Neural progenitor cell (in vitro differentiated cells): ENCODE measurements around the gene MRM2. TPM values are rescaled to one million over a fixed set of nuclear protein-coding genes. Genes with fewer than 3 reads are reported as not detected.

Experiments used
- DNase-seq: peaks from one replicate; pipeline ENCODE4 v3.0.0-alpha.2; 2016; ENCODE audit warnings: low spot score
- H2AFZ ChIP-seq: fragments of 200-600 bp; sonication (generic); replicated peaks from 2 replicates; pipeline ENCODE4 v1.6.1; 2016; ENCODE audit warnings: antibody characterized with exemption
- H3F3A ChIP-seq: fragments of 200-600 bp; sonication (generic); 2 replicates; pipeline ENCODE4 v1.6.1; 2016; ENCODE audit warnings: antibody characterized with exemption, low read depth
- H3K27ac ChIP-seq: fragments of 200-600 bp; sonication (generic); 2 replicates; pipeline ENCODE4 v1.5.1; 2016; ENCODE audit warnings: mild to moderate bottlenecking
- H3K27me3 ChIP-seq: fragments of 200-600 bp; sonication (generic); 2 replicates; pipeline ENCODE4 v1.6.1; 2016; ENCODE audit warnings: mild to moderate bottlenecking, moderate library complexity
- H3K36me3 ChIP-seq: fragments of 200-600 bp; sonication (generic); 2 replicates; pipeline ENCODE4 v1.5.1; 2016
- H3K4me1 ChIP-seq: fragments of 200-600 bp; sonication (generic); 2 replicates; pipeline ENCODE4 v1.6.1; 2016; ENCODE audit warnings: mixed run types
- H3K4me2 ChIP-seq: fragments of 200-600 bp; sonication (generic); 2 replicates; pipeline ENCODE4 v1.6.1; 2016
- H3K4me3 ChIP-seq: fragments of 200-600 bp; sonication (generic); 2 replicates; pipeline ENCODE4 v1.5.1; 2016
- H3K79me2 ChIP-seq: fragments of 200-600 bp; sonication (generic); 2 replicates; pipeline ENCODE4 v1.6.1; 2016; ENCODE audit warnings: low read depth
- H3K9ac ChIP-seq: fragments of 200-600 bp; sonication (generic); 2 replicates; pipeline ENCODE4 v1.6.1; 2016
- H3K9me3 ChIP-seq: fragments of 200-600 bp; sonication (generic); 2 replicates; pipeline ENCODE4 v1.5.1; 2016; ENCODE audit warnings: low read depth
- H4K20me1 ChIP-seq: fragments of 200-600 bp; sonication (generic); 2 replicates; pipeline ENCODE4 v1.6.1; 2016; ENCODE audit warnings: low read depth
- H3K27ac Mint-ChIP-seq: 3 replicates; pipeline ENCODE4 v1.8.0; 2021; ENCODE audit warnings: mixed read lengths
- H3K27me3 Mint-ChIP-seq: 2 replicates; pipeline ENCODE4 v1.8.0; 2022; ENCODE audit warnings: low read depth, mild to moderate bottlenecking, inconsistent platforms, moderate library complexity, mixed read lengths; ENCODE audit not compliant: insufficient read depth
- H3K36me3 Mint-ChIP-seq: 3 replicates; pipeline ENCODE4 v1.8.0; 2021; ENCODE audit warnings: mixed read lengths
- H3K4me1 Mint-ChIP-seq: 3 replicates; pipeline ENCODE4 v1.8.0; 2021; ENCODE audit warnings: mixed read lengths
- H3K4me3 Mint-ChIP-seq: 3 replicates; pipeline ENCODE4 v1.8.0; 2021; ENCODE audit warnings: mild to moderate bottlenecking, moderate library complexity, mixed read lengths
- H3K9me3 Mint-ChIP-seq: 3 replicates; pipeline ENCODE4 v1.8.0; 2020; ENCODE audit warnings: mixed read lengths
- EZH2 ChIP-seq: fragments of 200-600 bp; sonication (generic); IDR thresholded peaks from 2 replicates; pipeline ENCODE4 v1.6.1; 2017; ENCODE audit warnings: antibody characterized with exemption, mild to moderate bottlenecking, moderate library complexity
- EZH2phosphoT487 ChIP-seq: fragments of 200-600 bp; sonication (generic); IDR thresholded peaks from 2 replicates; pipeline ENCODE4 v1.6.1; 2017; ENCODE audit warnings: antibody characterized with exemption
- total RNA-seq: library from RNA; depleted of rRNA; stranded (reverse); fragments of >200 nt; gene quantifications from 2 replicates; pipeline ENCODE4 v1.2.3, GENCODE V29; 2015; ENCODE audit warnings: low replicate concordance
- TF ChIP-seq, protein P1 (sequence below): fragments of 200-600 bp; sonication (generic); IDR thresholded peaks from 2 replicates; pipeline ENCODE4 v1.5.1; 2017; ENCODE audit warnings: antibody characterized with exemption, mild to moderate bottlenecking

MRM2 gene
- total RNA-seq, 1 donor from 2014 or later: 34.3 TPM

- H3K4me1 ChIP-seq: no peaks in the 10 kb centered on the region
- Mint-ChIP-seq H3K27me3 (no peaks in the 10 kb centered on the region), H3K9me3 (peaks cover 7% of the 10 kb centered on the region), H3K27ac (no peak overlapping the region), H3K4me1 (peaks cover 18% of the 10 kb centered on the region), H3K4me3 (no peak overlapping the region), H3K36me3 (peaks cover 28% of the 10 kb centered on the region)
- no peak overlapping the region for H3K27ac ChIP-seq
- H2AFZ ChIP-seq: no peak overlapping the region
- TF ChIP-seq EZH2 (no peak), EZH2phosphoT487 (no peak)
- TF ChIP-seq, protein P1, sequence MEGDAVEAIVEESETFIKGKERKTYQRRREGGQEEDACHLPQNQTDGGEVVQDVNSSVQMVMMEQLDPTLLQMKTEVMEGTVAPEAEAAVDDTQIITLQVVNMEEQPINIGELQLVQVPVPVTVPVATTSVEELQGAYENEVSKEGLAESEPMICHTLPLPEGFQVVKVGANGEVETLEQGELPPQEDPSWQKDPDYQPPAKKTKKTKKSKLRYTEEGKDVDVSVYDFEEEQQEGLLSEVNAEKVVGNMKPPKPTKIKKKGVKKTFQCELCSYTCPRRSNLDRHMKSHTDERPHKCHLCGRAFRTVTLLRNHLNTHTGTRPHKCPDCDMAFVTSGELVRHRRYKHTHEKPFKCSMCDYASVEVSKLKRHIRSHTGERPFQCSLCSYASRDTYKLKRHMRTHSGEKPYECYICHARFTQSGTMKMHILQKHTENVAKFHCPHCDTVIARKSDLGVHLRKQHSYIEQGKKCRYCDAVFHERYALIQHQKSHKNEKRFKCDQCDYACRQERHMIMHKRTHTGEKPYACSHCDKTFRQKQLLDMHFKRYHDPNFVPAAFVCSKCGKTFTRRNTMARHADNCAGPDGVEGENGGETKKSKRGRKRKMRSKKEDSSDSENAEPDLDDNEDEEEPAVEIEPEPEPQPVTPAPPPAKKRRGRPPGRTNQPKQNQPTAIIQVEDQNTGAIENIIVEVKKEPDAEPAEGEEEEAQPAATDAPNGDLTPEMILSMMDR: no peak
- no peaks in the 10 kb centered on the region for H3K9me3 ChIP-seq
- no peaks in the 10 kb centered on the region for H3K27me3 ChIP-seq
- no peaks in the 10 kb centered on the region for H3F3A ChIP-seq
- H3K4me2 ChIP-seq: no peak overlapping the region
- H4K20me1 ChIP-seq: peaks cover 8% of the 10 kb centered on the region
- no peak overlapping the region for H3K4me3 ChIP-seq
- DNase-seq: no peak
- no peak overlapping the region for H3K9ac ChIP-seq
- H3K36me3 ChIP-seq: no peaks in the 10 kb centered on the region
- H3K79me2 ChIP-seq: peaks cover 8% of the 10 kb centered on the region
Measured at GRCh38 chr7:2198760-2199159, 43.2 kb downstream of the MRM2 start.

- TF ChIP-seq EZH2: no peak
- no peak for TF ChIP-seq EZH2phosphoT487
- TF ChIP-seq, protein P1: no peak
- H3F3A ChIP-seq: no peaks in the 10 kb centered on the region
- no peaks in the 10 kb centered on the region for H3K27me3 ChIP-seq
- H3K4me3 Mint-ChIP-seq: no peak overlapping the region
- H4K20me1 ChIP-seq: peaks cover 4% of the 10 kb centered on the region
- H2AFZ ChIP-seq: no peak overlapping the region
- peaks cover 12% of the 10 kb centered on the region for H3K4me1 Mint-ChIP-seq
- H3K27me3 Mint-ChIP-seq: no peaks in the 10 kb centered on the region
- no peak for DNase-seq
- H3K36me3 ChIP-seq: no peaks in the 10 kb centered on the region
- no peak overlapping the region for H3K4me3 ChIP-seq
- H3K36me3 Mint-ChIP-seq: peaks cover 27% of the 10 kb centered on the region
- peaks cover 7% of the 10 kb centered on the region for H3K9me3 Mint-ChIP-seq
- peaks cover 3% of the 10 kb centered on the region for H3K4me1 ChIP-seq
- H3K9me3 ChIP-seq: no peaks in the 10 kb centered on the region
- H3K27ac Mint-ChIP-seq: no peak overlapping the region
- H3K79me2 ChIP-seq: peaks cover 8% of the 10 kb centered on the region
- H3K9ac ChIP-seq: no peak overlapping the region
- no peak overlapping the region for H3K27ac ChIP-seq
- no peak overlapping the region for H3K4me2 ChIP-seq
Measured at GRCh38 chr7:2198206-2198605, 43.8 kb downstream of the MRM2 start.

GRCh38 chr7:2197436-2198155 lies 44.4 kb downstream of the MRM2 start:
- Mint-ChIP-seq H3K9me3 (peaks cover 7% of the 10 kb centered on the region), H3K27ac (peak overlapping the region; percentile 57), H3K4me3 (peak overlapping the region; percentile 63), H3K36me3 (peaks cover 25% of the 10 kb centered on the region), H3K27me3 (no peaks in the 10 kb centered on the region), H3K4me1 (peaks cover 6% of the 10 kb centered on the region)
- no peak overlapping the region for H3K4me2 ChIP-seq
- H2AFZ ChIP-seq: no peak overlapping the region
- H3K4me3 ChIP-seq: no peak overlapping the region
- no peaks in the 10 kb centered on the region for H3K36me3 ChIP-seq
- TF ChIP-seq EZH2phosphoT487 (no peak), EZH2 (no peak)
- TF ChIP-seq, protein P1: no peak
- peaks cover 8% of the 10 kb centered on the region for H3K79me2 ChIP-seq
- no peaks in the 10 kb centered on the region for H4K20me1 ChIP-seq
- H3F3A ChIP-seq: no peaks in the 10 kb centered on the region
- H3K9ac ChIP-seq: no peak overlapping the region
- no peak for DNase-seq
- no peak overlapping the region for H3K27ac ChIP-seq
- H3K4me1 ChIP-seq: peaks cover 9% of the 10 kb centered on the region
- H3K27me3 ChIP-seq: no peaks in the 10 kb centered on the region
- no peaks in the 10 kb centered on the region for H3K9me3 ChIP-seq
